GM12801 (cell line): ENCODE data around the gene LIG1.

Experiments
- CTCF ChIP-seq: IDR thresholded peaks from one replicate; pipeline ENCODE4 v1.5.1; 2011; ENCODE audit warnings: control low read depth; ENCODE audit not compliant: insufficient read length; ENCODE audit errors: extremely low read depth

LIG1 gene

GRCh38 chr19:48190885-48191284 is 20.7 kb upstream of the LIG1 start:
- TF ChIP-seq CTCF: no peak

- TF ChIP-seq CTCF: no peak
Measured at GRCh38 chr19:48190288-48190884, 20.2 kb upstream of the LIG1 start.

- no peak for TF ChIP-seq CTCF
Measured at GRCh38 chr19:48186541-48186991, 16.4 kb upstream of the LIG1 start.

GRCh38 chr19:48186015-48186414 is 15.9 kb upstream of the LIG1 start:
- no peak for TF ChIP-seq CTCF

- TF ChIP-seq CTCF: no peak
Measured at GRCh38 chr19:48183356-48183755, 13.2 kb upstream of the LIG1 start.

GRCh38 chr19:48182434-48182833 is 12.3 kb upstream of the LIG1 start:
- TF ChIP-seq CTCF: no peak

- TF ChIP-seq CTCF: no peak
Measured at GRCh38 chr19:48181505-48181904, 11.4 kb upstream of the LIG1 start.
